GM21576 (cell line): ENCODE data around the gene EPHB1.

Source experiments
- ATAC-seq: cut with Tn5 transposase; IDR thresholded peaks from one replicate; pipeline ENCODE4 v1.9.1; 2021; ENCODE audit warnings: mild to moderate bottlenecking, moderate library complexity; ENCODE audit not compliant: unreplicated experiment

EPHB1 gene

GRCh38 chr3:135181408-135181807, 386.3 kb downstream of the EPHB1 start:
- ATAC-seq, result no peak

GRCh38 chr3:135182364-135182998, 387.4 kb downstream of the EPHB1 start:
- ATAC-seq, result no peak

- no peak for ATAC-seq
Measured at GRCh38 chr3:135190658-135191057, 395.6 kb downstream of the EPHB1 start.

- no peak for ATAC-seq
Measured at GRCh38 chr3:135191708-135192107, 396.6 kb downstream of the EPHB1 start.

GRCh38 chr3:135192929-135193328, 397.9 kb downstream of the EPHB1 start:
- no peak for ATAC-seq

- no peak for ATAC-seq
Measured at GRCh38 chr3:135197246-135197645, 402.2 kb downstream of the EPHB1 start.

- no peak for ATAC-seq
Measured at GRCh38 chr3:135197856-135198255, 402.8 kb downstream of the EPHB1 start.

GRCh38 chr3:135199137-135199536, 404.1 kb downstream of the EPHB1 start:
- ATAC-seq, result no peak

- no peak for ATAC-seq
Measured at GRCh38 chr3:135203026-135203425, 408.0 kb downstream of the EPHB1 start.

GRCh38 chr3:135213213-135213612, 418.2 kb downstream of the EPHB1 start:
- no peak for ATAC-seq

GRCh38 chr3:135213822-135214221, 418.8 kb downstream of the EPHB1 start:
- no peak for ATAC-seq

- ATAC-seq, result no peak
Measured at GRCh38 chr3:135214400-135214799, 419.3 kb downstream of the EPHB1 start.

- no peak for ATAC-seq
Measured at GRCh38 chr3:135215516-135215915, 420.5 kb downstream of the EPHB1 start.

GRCh38 chr3:135216659-135217058, 421.6 kb downstream of the EPHB1 start:
- no peak for ATAC-seq

- no peak for ATAC-seq
Measured at GRCh38 chr3:135217730-135218129, 422.7 kb downstream of the EPHB1 start.

GRCh38 chr3:135218304-135218703, 423.2 kb downstream of the EPHB1 start:
- no peak for ATAC-seq

- no peak for ATAC-seq
Measured at GRCh38 chr3:135218782-135219181, 423.7 kb downstream of the EPHB1 start.

GRCh38 chr3:135224815-135225362, 429.8 kb downstream of the EPHB1 start:
- ATAC-seq, result no peak

- ATAC-seq, result peak; percentile 48
Measured at GRCh38 chr3:135226057-135226456, 431.0 kb downstream of the EPHB1 start.

- no peak for ATAC-seq
Measured at GRCh38 chr3:135228201-135228600, 433.1 kb downstream of the EPHB1 start.

GRCh38 chr3:135229018-135229495, 434.0 kb downstream of the EPHB1 start:
- ATAC-seq, result no peak

- no peak for ATAC-seq
Measured at GRCh38 chr3:135231737-135232136, 436.7 kb downstream of the EPHB1 start.

- no peak for ATAC-seq
Measured at GRCh38 chr3:135232226-135232625, 437.2 kb downstream of the EPHB1 start.
